GM21381 (cell line): Measurements from ENCODE around the gene PRRT2.
"Not testable (repeated sequence)": the region's sequence is repeated elsewhere in the genome, so short reads cannot be mapped to it uniquely, and the experiment has no call there.

Experiments
- ATAC-seq: cut with Tn5 transposase; IDR thresholded peaks from one replicate; pipeline ENCODE4 v1.9.1; 2021; ENCODE audit warnings: mild to moderate bottlenecking, moderate library complexity; ENCODE audit not compliant: unreplicated experiment

Gene PRRT2

GRCh38 chr16:29811896-29812665, at the start of gene PRRT2:
TSS of gene PRRT2 (plus strand) at chr16:29812193. CDS start at chr16:29813055, 862 bp downstream.
- no peak for ATAC-seq

GRCh38 chr16:29763326-29763725, 48.7 kb upstream of the PRRT2 start:
- no peak for ATAC-seq

DNA sequence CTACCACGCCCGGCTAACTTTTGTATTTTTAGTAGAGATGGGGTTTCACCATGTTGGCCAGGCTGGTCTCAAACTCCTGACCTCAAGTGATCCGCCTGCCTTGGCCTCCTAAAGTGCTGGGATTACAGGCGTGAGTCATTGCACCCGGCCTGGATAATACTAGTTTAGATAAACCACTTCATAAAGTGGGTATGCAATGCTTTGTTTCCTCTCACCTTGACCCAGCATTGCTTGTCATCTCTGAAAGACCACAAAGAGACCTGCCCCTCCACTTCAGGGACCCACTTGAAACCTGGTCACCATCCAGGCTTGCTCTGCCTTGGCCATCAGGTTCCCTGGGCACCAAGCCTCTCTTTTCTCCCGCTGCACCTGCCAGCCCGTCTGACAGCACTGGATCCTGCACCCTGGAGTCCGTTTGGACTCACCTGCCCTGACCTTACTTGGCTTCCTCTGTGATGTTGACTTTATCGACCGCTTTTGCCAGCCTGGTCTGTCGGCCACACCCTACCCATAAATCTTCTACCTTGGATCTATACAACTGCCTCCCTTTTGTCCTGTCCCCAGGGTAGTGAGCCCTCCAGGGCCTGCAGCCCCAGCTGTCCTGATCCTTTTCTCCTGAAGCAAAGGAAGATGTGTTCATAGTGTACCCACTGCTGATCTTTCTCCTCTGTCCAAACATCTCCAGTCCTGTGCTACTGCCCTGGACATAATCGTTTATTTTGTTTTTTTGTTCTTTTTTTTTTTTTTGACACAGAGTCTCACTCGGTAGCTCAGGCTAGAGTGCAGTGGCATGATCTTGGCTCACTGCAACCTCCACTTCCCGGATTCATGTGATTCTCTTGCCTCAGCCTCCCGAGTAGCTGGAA, 46.6 kb upstream of the PRRT2 start:
- ATAC-seq: no peak

GRCh38 chr16:29766571-29766970, 45.4 kb upstream of the PRRT2 start:
- no peak for ATAC-seq

- no peak for ATAC-seq
These were observed 44.9 kb upstream of the PRRT2 start for GRCh38 chr16:29767062-29767461.

DNA sequence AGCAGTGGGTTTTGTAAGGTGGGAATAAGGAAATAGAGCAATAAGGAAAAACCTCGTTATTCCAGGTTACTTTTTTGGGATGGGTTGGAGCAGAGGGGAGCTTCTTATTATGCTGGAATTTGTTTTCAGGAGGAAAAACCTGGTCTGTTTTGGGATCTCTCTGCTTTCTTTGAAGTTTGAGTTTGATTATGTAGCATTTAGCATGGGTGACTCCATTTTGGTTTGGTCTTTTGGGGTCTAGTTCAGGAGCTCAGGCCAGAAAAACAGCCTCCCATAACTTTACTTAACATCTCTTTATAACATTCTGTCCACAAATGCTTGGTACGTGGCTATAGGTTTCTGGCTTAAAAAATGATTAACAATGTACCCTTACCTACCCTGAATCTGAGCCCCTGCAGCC, 42.5 kb upstream of the PRRT2 start:
- ATAC-seq: no peak

DNA sequence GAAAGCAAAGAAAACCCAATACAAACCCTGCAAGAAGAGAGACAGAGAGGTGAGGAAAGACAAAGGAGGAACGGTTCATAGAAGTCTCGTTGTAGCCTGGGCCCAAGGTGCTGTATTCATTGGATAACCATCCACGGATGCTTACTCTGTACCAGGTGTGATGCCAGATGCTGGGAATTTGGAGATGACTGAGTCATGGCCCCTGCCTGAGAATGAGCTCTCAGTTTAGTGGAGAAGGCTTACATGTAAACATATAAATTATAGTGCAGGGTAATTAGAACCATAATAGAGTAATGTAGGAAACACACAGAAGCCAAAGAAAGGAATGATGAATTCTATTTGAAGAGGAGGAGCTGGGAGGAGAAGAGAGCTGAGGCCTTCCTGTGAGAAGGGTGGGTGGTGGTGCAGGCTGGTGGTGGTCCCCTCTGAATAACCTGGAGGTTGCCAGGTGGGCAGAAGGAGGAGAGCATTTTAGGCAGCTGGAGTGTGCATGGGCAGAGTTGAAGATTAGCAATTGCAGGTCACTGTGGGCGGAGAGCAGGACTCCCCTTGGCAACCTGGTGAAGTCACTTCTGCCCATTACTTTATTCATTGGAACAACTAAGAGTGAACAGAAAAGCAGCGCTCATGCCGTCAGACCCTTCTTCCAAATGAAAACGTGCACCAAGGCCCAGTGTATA, 41.6 kb upstream of the PRRT2 start:
- no peak for ATAC-seq

GRCh38 chr16:29772330-29772729, 39.7 kb upstream of the PRRT2 start:
- not testable (repeated sequence) for ATAC-seq

GRCh38 chr16:29774730-29775129, 37.3 kb upstream of the PRRT2 start:
- no peak for ATAC-seq

- no peak for ATAC-seq
These were observed 36.1 kb upstream of the PRRT2 start for GRCh38 chr16:29775742-29776408.

- no peak for ATAC-seq
These were observed 34.2 kb upstream of the PRRT2 start, which contains the start of gene ZG16 for GRCh38 chr16:29777576-29778350. TSS of gene ZG16 (plus strand) at chr16:29778256. CDS start at chr16:29779267, 1,011 bp downstream.

GRCh38 chr16:29779474-29779873, 32.5 kb upstream of the PRRT2 start:
- no peak for ATAC-seq

DNA sequence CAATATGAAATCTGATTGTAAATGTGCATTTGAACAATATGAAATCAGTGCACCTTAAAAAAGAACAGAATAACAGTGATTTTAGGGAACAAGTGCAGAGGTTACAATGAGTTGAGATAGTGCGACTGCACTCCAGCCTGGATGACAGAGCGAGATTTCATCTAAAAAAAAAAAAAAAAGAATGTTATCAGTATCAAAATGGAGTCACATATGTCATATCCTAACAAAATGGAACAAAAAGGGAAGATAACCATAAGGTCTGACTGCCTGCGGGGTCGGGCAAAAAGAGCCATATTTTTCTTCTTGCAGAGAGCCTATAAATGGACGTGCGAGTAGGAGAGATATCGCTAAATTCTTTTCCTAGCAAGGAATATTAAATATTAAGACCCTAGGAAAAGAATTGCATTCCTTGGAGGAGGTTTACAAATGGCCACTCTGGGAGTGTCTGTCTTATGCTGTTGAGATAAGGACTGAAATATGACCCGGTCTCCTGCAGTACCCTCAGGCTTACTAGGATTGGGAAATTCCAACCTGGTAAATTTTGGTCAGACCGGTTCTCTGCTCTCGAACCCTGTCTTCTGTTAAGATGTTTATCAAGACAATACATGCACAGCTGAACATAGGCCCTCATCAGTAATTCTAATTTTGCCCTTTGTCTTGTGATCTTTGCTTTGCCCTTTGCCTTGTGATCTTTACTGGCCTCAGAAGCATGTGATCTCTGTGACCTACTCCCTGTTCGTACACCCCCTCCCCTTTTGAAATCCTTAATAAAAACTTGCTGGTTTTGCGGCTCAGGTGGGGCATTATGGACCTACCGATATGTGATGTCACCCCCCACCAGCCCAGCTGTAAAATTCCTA, 28.7 kb upstream of the PRRT2 start:
- not testable (repeated sequence) for ATAC-seq

DNA sequence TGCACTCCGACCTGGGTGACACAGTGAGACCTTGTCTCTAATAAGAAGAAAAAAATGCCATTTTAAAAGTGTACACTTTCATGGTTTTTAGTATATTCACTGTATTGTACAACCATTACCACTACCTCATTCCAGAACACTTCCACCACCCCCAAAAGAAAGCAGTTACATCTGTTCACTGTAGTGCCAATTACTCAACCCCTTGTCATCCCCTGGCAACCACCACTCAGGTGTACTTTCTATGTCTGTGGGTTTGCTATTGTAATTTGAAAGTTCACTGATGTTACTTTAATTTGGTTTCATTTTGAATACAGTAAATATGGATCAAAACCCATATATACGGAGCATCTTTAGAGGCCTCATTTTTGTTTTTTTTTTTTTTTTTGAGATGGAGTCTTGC, 27.8 kb upstream of the PRRT2 start:
- ATAC-seq: no peak

DNA sequence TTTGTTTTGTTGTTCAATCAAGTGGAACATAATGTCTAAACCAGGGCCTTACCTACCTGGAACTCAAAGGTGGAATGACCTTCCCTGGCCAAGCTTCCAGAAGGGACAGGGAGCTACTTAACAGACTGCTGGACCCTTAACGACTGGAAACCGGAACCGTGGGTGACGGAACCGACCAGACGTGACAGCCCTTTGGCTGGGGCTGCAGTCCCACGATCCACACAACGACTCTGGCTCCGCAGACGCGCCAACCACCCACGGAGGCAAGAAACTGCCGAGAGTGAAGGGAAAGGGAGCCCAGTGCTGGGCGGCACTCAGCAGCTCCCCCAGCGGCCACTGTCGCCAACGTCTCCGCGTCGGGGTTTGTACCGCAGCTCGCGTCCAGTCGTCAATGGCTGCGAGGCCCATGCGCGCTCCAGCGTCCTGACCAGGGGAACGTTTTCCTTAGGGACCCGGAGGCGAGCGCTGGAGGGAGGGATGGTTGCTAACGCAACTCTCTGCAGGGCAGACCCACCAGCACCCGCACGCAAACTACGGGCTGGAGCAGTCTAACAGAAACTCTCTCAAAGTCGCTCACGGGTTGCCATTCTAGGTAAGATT, 27.0 kb upstream of the PRRT2 start:
- no peak for ATAC-seq

GRCh38 chr16:29787155-29787554, 24.8 kb upstream of the PRRT2 start:
- not testable (repeated sequence) for ATAC-seq

DNA sequence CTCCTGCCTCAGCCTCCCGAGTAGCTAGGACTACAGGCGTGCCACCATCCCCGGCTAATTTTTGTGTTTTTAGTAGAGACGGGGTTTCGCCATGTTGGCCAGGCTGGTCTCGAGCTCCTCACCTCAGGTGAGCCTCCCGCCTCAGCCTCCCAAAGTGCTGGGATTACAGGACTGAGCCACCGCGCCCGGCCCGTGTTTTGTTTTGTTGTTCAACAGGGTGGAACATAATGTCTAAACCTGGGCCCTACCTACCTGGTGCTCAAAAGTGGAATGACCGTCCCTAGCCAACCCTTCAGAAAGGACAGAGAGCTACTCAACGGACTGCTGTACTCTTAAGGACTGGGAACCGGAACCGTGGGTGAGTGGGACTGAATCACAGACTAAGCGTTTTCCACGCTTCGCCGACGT, 22.2 kb upstream of the PRRT2 start:
- no peak for ATAC-seq

GRCh38 chr16:29790183-29790948, 21.6 kb upstream of the PRRT2 start, which contains the start of gene KIF22:
TSS of gene KIF22 (plus strand) at chr16:29790751. CDS start at chr16:29790760, 9 bp downstream.
- ATAC-seq: peak; percentile 96
